ENCODE measurements around the gene LKAAEAR1. TPM values are rescaled to one million over a fixed set of nuclear protein-coding genes. Genes with fewer than 3 reads are reported as not detected.

LKAAEAR1 gene
- total RNA-seq, 3 donors from 2014 or later, result 0.64 TPM; not detected in 2

- Histone ChIP-seq H3K4me3 (no peak overlapping the region), H3K4me1 (no peaks in the 10 kb centered on the region), H3K27me3 (peaks cover 5 to 34% of the 10 kb centered on the region in 2 donors), H3K27ac (no peak overlapping the region), H3K36me3 (no peaks in the 10 kb centered on the region), H3K9me3 (no peaks in the 10 kb centered on the region)
- DNase-seq (ENCODE audit: low spot score in 2 of 2), result no peak
- intact Hi-C loops (cut with DNase I; ENCODE audit: low total_unique reads), result no loop called here
- no peak for TF ChIP-seq CTCF (IDR thresholded peaks at IDR 0.05)
- no peak for TF ChIP-seq POLR2A (IDR thresholded peaks at IDR 0.05)
- no peak for TF ChIP-seq POLR2AphosphoS5 (IDR thresholded peaks at IDR 0.05)
Observed at GRCh38 chr20:64099086-64099786, 15.0 kb upstream of the LKAAEAR1 start.

GRCh38 chr20:64098471-64099013 lies 14.3 kb upstream of the LKAAEAR1 start:
- intact Hi-C loops (cut with DNase I; ENCODE audit: low total_unique reads), result no loop called here
- TF ChIP-seq CTCF (IDR thresholded peaks at IDR 0.05) (no peak), POLR2A (IDR thresholded peaks at IDR 0.05) (no peak), POLR2AphosphoS5 (IDR thresholded peaks at IDR 0.05) (no peak)
- DNase-seq (ENCODE audit: low spot score in 2 of 2), result no peak
- Histone ChIP-seq H3K36me3 (no peaks in the 10 kb centered on the region), H3K27me3 (peaks cover 5 to 27% of the 10 kb centered on the region in 2 donors), H3K9me3 (no peaks in the 10 kb centered on the region), H3K27ac (no peak overlapping the region), H3K4me3 (no peak overlapping the region), H3K4me1 (no peaks in the 10 kb centered on the region)

- Histone ChIP-seq H3K4me3 (no peak overlapping the region), H3K4me1 (no peaks in the 10 kb centered on the region), H3K9me3 (no peaks in the 10 kb centered on the region), H3K27ac (no peak overlapping the region), H3K36me3 (no peaks in the 10 kb centered on the region), H3K27me3 (peaks cover 0 to 8% of the 10 kb centered on the region in 2 donors)
- intact Hi-C loops (cut with DNase I; ENCODE audit: low total_unique reads), result no loop called here
- DNase-seq (ENCODE audit: low spot score in 2 of 2), result no peak
- no peak for TF ChIP-seq POLR2A (IDR thresholded peaks at IDR 0.05)
- TF ChIP-seq CTCF (IDR thresholded peaks at IDR 0.05), result no peak
- no peak for TF ChIP-seq POLR2AphosphoS5 (IDR thresholded peaks at IDR 0.05)
Observed at GRCh38 chr20:64096535-64096934, 12.3 kb upstream of the LKAAEAR1 start.

GRCh38 chr20:64095927-64096326 lies 11.7 kb upstream of the LKAAEAR1 start:
- Histone ChIP-seq H3K27me3 (peaks cover 0 to 4% of the 10 kb centered on the region in 2 donors), H3K27ac (no peak overlapping the region), H3K4me3 (no peak overlapping the region), H3K4me1 (no peaks in the 10 kb centered on the region), H3K9me3 (no peaks in the 10 kb centered on the region), H3K36me3 (no peaks in the 10 kb centered on the region)
- TF ChIP-seq POLR2AphosphoS5 (IDR thresholded peaks at IDR 0.05) (no peak), CTCF (IDR thresholded peaks at IDR 0.05) (no peak), POLR2A (IDR thresholded peaks at IDR 0.05) (no peak)
- no peak for DNase-seq (ENCODE audit: low spot score in 2 of 2)
- intact Hi-C loops (cut with DNase I; ENCODE audit: low total_unique reads), result no loop called here

- Histone ChIP-seq H3K4me1 (no peaks in the 10 kb centered on the region), H3K36me3 (no peaks in the 10 kb centered on the region), H3K27me3 (peaks cover 0 to 2% of the 10 kb centered on the region in 2 donors), H3K27ac (no peak overlapping the region), H3K9me3 (no peaks in the 10 kb centered on the region), H3K4me3 (no peak overlapping the region)
- intact Hi-C loops (cut with DNase I; ENCODE audit: low total_unique reads), result no loop called here
- DNase-seq (ENCODE audit: low spot score in 2 of 2), result no peak
- TF ChIP-seq POLR2A (IDR thresholded peaks at IDR 0.05) (no peak), POLR2AphosphoS5 (IDR thresholded peaks at IDR 0.05) (no peak)
Observed at GRCh38 chr20:64095455-64095854, 11.3 kb upstream of the LKAAEAR1 start.

Data from breast epithelium (tissue), 4 donors.